HL-60 (cell line): ENCODE measurements around the gene CTF1.

ENCODE experiments used
- CTCF ChIP-seq: IDR thresholded peaks from one replicate; pipeline ENCODE4 v1.5.1; 2011; ENCODE audit warnings: low read length, control low read depth, inconsistent platforms; ENCODE audit not compliant: insufficient read depth
- POLR2AphosphoS5 ChIP-seq: IDR thresholded peaks from 2 replicates; pipeline ENCODE4 v1.6.1; 2012; ENCODE audit warnings: low read depth

GRCh38 chr16:30899794-30900193, 3.4 kb downstream of the CTF1 start:
- no peak for TF ChIP-seq POLR2AphosphoS5
- no peak for TF ChIP-seq CTCF
